Spleen (tissue), 7 donors: ENCODE results near the gene FAM156B.
"Not testable (repeated sequence)": the region's sequence is repeated elsewhere in the genome, so short reads cannot be mapped to it uniquely, and the experiment has no call there.

Source experiments
- POLR2AphosphoS5 ChIP-seq, 3 donors: sonication (generic); formaldehyde crosslinking; IDR thresholded peaks; one replicate each; pipeline ENCODE4 v1.5.1; 2017; ENCODE audit warnings: antibody characterized with exemption in 3 of 3
- TF ChIP-seq, protein P1 (sequence below), 11 experiments: fragments of 200-600 bp in 7 of 11; fragments of 450-650 bp in 4 of 11; sonication (generic) in 4 of 11; IDR thresholded peaks in 8 of 11; conservative IDR thresholded peaks in 3 of 11; 1 replicate in 7 of 11; 2 replicates in 4 of 11; pipeline versions ENCODE4 v1.4.0 to v1.8.0; 2016 to 2021; ENCODE audit warnings: antibody characterized with exemption in 11 of 11, inconsistent platforms in 4 of 11, mild to moderate bottlenecking in 1 of 11
- donor health status: DM: no; HTN: no; CAD: no; lungs with moderate emphysema.
- donor health status: DM: no; HTN: no; CAD: no.
- donor health status: DM: no; HTN: no; CAD: no.

DNA sequence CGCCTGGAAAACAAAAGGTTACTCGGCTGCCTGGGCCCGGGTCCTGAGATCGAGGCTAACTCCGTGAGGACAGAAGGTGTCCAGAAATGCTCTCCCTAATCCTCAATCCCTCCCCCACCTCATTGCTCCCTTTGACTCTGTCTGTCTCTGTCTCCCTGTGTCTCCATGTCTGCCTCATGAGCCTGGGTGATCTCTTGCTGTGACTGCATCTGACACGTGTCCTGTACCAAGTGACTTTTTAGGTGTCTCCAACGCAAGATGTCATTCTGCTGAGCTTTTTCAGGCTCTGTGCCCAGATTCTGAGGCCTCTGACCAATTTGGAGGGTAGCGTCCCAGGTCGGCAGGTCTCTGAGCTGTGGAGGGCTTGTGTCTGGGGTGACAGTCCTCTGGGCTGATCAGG, 9.0 kb upstream of the FAM156B start:
- TF ChIP-seq, protein P1, sequence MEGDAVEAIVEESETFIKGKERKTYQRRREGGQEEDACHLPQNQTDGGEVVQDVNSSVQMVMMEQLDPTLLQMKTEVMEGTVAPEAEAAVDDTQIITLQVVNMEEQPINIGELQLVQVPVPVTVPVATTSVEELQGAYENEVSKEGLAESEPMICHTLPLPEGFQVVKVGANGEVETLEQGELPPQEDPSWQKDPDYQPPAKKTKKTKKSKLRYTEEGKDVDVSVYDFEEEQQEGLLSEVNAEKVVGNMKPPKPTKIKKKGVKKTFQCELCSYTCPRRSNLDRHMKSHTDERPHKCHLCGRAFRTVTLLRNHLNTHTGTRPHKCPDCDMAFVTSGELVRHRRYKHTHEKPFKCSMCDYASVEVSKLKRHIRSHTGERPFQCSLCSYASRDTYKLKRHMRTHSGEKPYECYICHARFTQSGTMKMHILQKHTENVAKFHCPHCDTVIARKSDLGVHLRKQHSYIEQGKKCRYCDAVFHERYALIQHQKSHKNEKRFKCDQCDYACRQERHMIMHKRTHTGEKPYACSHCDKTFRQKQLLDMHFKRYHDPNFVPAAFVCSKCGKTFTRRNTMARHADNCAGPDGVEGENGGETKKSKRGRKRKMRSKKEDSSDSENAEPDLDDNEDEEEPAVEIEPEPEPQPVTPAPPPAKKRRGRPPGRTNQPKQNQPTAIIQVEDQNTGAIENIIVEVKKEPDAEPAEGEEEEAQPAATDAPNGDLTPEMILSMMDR (IDR thresholded peaks at IDR 0.05 in 8 of 11, conservative IDR thresholded peaks at IDR 0.05 in 3 of 11) = not testable (repeated sequence)
- TF ChIP-seq POLR2AphosphoS5 (IDR thresholded peaks at IDR 0.05) = not testable (repeated sequence)
